ENCODE data around the gene MTARC2.

GRCh38 chr1:220770245-220770913 is 22.3 kb downstream of the MTARC2 start:
- TF ChIP-seq, protein P1, sequence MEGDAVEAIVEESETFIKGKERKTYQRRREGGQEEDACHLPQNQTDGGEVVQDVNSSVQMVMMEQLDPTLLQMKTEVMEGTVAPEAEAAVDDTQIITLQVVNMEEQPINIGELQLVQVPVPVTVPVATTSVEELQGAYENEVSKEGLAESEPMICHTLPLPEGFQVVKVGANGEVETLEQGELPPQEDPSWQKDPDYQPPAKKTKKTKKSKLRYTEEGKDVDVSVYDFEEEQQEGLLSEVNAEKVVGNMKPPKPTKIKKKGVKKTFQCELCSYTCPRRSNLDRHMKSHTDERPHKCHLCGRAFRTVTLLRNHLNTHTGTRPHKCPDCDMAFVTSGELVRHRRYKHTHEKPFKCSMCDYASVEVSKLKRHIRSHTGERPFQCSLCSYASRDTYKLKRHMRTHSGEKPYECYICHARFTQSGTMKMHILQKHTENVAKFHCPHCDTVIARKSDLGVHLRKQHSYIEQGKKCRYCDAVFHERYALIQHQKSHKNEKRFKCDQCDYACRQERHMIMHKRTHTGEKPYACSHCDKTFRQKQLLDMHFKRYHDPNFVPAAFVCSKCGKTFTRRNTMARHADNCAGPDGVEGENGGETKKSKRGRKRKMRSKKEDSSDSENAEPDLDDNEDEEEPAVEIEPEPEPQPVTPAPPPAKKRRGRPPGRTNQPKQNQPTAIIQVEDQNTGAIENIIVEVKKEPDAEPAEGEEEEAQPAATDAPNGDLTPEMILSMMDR (optimal IDR thresholded peaks at IDR 0.05 in 1 of 3, IDR thresholded peaks at IDR 0.05 in 1 of 3, conservative IDR thresholded peaks at IDR 0.05 in 1 of 3; ENCODE audit: extremely low read depth in 1 of 3, insufficient read depth in 2 of 3, low read length in 3 of 3): no peak
- TF ChIP-seq EZH2 (IDR thresholded peaks at IDR 0.05; ENCODE audit: low read length): no peak

Data from keratinocyte (primary cell).